WTC11 (cell line): Measurements from ENCODE around the gene FILIP1L. TPM values are rescaled to one million over a fixed set of nuclear protein-coding genes. Genes with fewer than 3 reads are reported as not detected.

Experiments
- ATAC-seq: fragments of 200-7000 bp; cut with Tn5 transposase; 2 replicates; pipeline ENCODE4 v1.10.0; 2021; ENCODE audit warnings: mild to moderate bottlenecking, moderate library complexity
- CTCF ChIA-PET: fragments of 300-600 bp; sonication (Branson Sonifier 250); formaldehyde crosslinking; loops from one replicate; lab custom pipeline; 2021; ENCODE audit warnings: antibody characterized with exemption; lab: Charles Lee
- POLR2A ChIA-PET: fragments of 350-600 bp; sonication (Branson Sonifier 250); formaldehyde crosslinking; loops from one replicate; lab custom pipeline; 2021; ENCODE audit warnings: antibody characterized with exemption; lab: Charles Lee
- DNase-seq: peaks from one replicate; pipeline ENCODE4 v3.0.0; 2021; ENCODE audit warnings: low spot score
- H3K27ac Mint-ChIP-seq: 2 replicates; pipeline ENCODE4 v1.8.0; 2021; ENCODE audit warnings: mixed read lengths
- H3K27me3 Mint-ChIP-seq: 2 replicates; pipeline ENCODE4 v1.8.0; 2021; ENCODE audit warnings: low read depth, mild to moderate bottlenecking, moderate library complexity, mixed read lengths
- H3K36me3 Mint-ChIP-seq: 2 replicates; pipeline ENCODE4 v1.8.0; 2021; ENCODE audit warnings: mixed read lengths
- H3K4me1 Mint-ChIP-seq: 2 replicates; pipeline ENCODE4 v1.8.0; 2022; ENCODE audit warnings: mixed read lengths
- H3K4me3 Mint-ChIP-seq: 2 replicates; pipeline ENCODE4 v1.8.0; 2021; ENCODE audit warnings: mild to moderate bottlenecking, moderate library complexity, mixed read lengths
- H3K9me3 Mint-ChIP-seq: 2 replicates; pipeline ENCODE4 v1.8.0; 2021; ENCODE audit warnings: mixed read lengths
- AFF4 ChIP-seq: sonication (generic); formaldehyde crosslinking; IDR thresholded peaks from 2 replicates; pipeline ENCODE4 v1.8.1; 2023; ENCODE audit warnings: mild to moderate bottlenecking, missing genetic modification reagents, borderline replicate concordance
- ATF1 ChIP-seq: sonication (generic); formaldehyde crosslinking; IDR thresholded peaks from 2 replicates; pipeline ENCODE4 v1.8.1; 2023; ENCODE audit warnings: mild to moderate bottlenecking, moderate library complexity, missing genetic modification reagents
- CTCF ChIP-seq: fragments of 200-600 bp; IDR thresholded peaks from 2 replicates; pipeline ENCODE4 v1.8.0; 2022; ENCODE audit warnings: antibody characterized with exemption
- ETV6 ChIP-seq: sonication (generic); formaldehyde crosslinking; IDR thresholded peaks from 2 replicates; pipeline ENCODE4 v1.8.1; 2022; ENCODE audit warnings: mild to moderate bottlenecking, missing genetic modification reagents
- HMGA2 ChIP-seq: fragments of 250-450 bp; sonication (Bioruptor Pico); IDR thresholded peaks from 2 replicates; pipeline ENCODE4 v1.4.0; 2021; ENCODE audit warnings: mild to moderate bottlenecking, moderate library complexity
- KAT7 ChIP-seq: sonication (generic); formaldehyde crosslinking; IDR thresholded peaks from 2 replicates; pipeline ENCODE4 v1.8.1; 2023; ENCODE audit warnings: missing genetic modification reagents, mild to moderate bottlenecking, borderline replicate concordance
- MAX ChIP-seq: sonication (generic); formaldehyde crosslinking; IDR thresholded peaks from 2 replicates; pipeline ENCODE4 v1.8.0; 2022; ENCODE audit warnings: mild to moderate bottlenecking, missing genetic modification reagents
- PRRX2 ChIP-seq: fragments of 250-450 bp; sonication (Bioruptor Pico); IDR thresholded peaks from 2 replicates; pipeline ENCODE4 v1.8.0; 2021; ENCODE audit warnings: mild to moderate bottlenecking
- TP53 ChIP-seq: sonication (generic); formaldehyde crosslinking; IDR thresholded peaks from 2 replicates; pipeline ENCODE4 v1.8.1; 2023; ENCODE audit warnings: mild to moderate bottlenecking, missing genetic modification reagents
- ZBTB21 ChIP-seq: sonication (generic); formaldehyde crosslinking; IDR thresholded peaks from 2 replicates; pipeline ENCODE4 v1.8.1; 2023; ENCODE audit warnings: mild to moderate bottlenecking, missing genetic modification reagents, borderline replicate concordance
- ZBTB43 ChIP-seq: sonication (generic); formaldehyde crosslinking; IDR thresholded peaks from 2 replicates; pipeline ENCODE4 v1.8.1; 2023; ENCODE audit warnings: mild to moderate bottlenecking, missing genetic modification reagents
- ZMAT4 ChIP-seq: fragments of 250-450 bp; sonication (Bioruptor Pico); IDR thresholded peaks from 2 replicates; pipeline ENCODE4 v1.9.0; 2021; ENCODE audit warnings: mild to moderate bottlenecking
- ZNF263 ChIP-seq: sonication (generic); formaldehyde crosslinking; IDR thresholded peaks from 2 replicates; pipeline ENCODE4 v1.8.1; 2022; ENCODE audit warnings: low read depth, mild to moderate bottlenecking, moderate library complexity, missing genetic modification reagents
- ZNF317 ChIP-seq: sonication (generic); formaldehyde crosslinking; IDR thresholded peaks from 2 replicates; pipeline ENCODE4 v1.8.1; 2023; ENCODE audit warnings: low read depth, mild to moderate bottlenecking, moderate library complexity, missing genetic modification reagents, borderline replicate concordance
- ZNF416 ChIP-seq: fragments of 250-450 bp; sonication (Bioruptor Pico); IDR thresholded peaks from 2 replicates; pipeline ENCODE4 v1.9.0; 2021; ENCODE audit warnings: mild to moderate bottlenecking, inconsistent platforms
- ZNF532 ChIP-seq: fragments of 250-450 bp; sonication (Bioruptor Pico); IDR thresholded peaks from 2 replicates; pipeline ENCODE4 v1.9.0; 2021; ENCODE audit warnings: mild to moderate bottlenecking, borderline replicate concordance
- total RNA-seq: library from RNA; stranded (reverse); gene quantifications from 3 replicates; pipeline ENCODE4 v1.2.3, GENCODE V29; 2021
- TF ChIP-seq, protein P1 (sequence below): sonication (generic); formaldehyde crosslinking; IDR thresholded peaks from 2 replicates; pipeline ENCODE4 v1.8.0; 2023; ENCODE audit warnings: missing genetic modification reagents
- TF ChIP-seq, protein P2 (sequence below): fragments of 250-450 bp; sonication (Bioruptor Pico); IDR thresholded peaks from 2 replicates; pipeline ENCODE4 v1.9.0; 2021; ENCODE audit warnings: mild to moderate bottlenecking

Gene FILIP1L
- total RNA-seq, 1 experiment from 2014 or later, result 0.17 TPM

DNA sequence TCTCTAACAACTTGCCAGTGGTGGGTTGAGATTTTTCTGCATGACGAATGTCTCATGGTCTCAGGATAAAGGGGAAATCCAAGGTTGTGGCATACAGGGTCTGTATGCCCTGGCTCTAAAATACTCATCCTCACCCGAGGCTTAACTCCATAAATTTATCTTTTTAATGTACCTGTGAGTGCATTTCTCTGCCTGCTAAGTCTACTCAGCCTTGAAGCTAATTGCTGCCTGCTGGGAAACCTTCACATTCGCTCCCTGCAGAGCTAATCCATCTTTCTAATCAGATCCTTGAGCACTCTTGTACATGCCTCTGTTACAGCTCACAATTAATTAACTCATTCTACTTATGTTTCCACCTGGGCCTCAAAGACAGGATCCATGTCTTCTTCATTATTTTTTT lies 202.9 kb downstream of the FILIP1L start:
- no peaks in the 10 kb centered on the region for H3K9me3 Mint-ChIP-seq
- TF ChIP-seq HMGA2 (CRISPR knock-in tag) (no peak), KAT7 (CRISPR knock-in tag) (no peak), ETV6 (CRISPR knock-in tag) (no peak), CTCF (no peak), ZNF416 (no peak), AFF4 (CRISPR knock-in tag) (no peak), PRRX2 (no peak), ZNF317 (no peak), ZMAT4 (no peak), TP53 (CRISPR knock-in tag) (no peak), ATF1 (CRISPR knock-in tag) (no peak), MAX (no peak)
- TF ChIP-seq, protein P1, sequence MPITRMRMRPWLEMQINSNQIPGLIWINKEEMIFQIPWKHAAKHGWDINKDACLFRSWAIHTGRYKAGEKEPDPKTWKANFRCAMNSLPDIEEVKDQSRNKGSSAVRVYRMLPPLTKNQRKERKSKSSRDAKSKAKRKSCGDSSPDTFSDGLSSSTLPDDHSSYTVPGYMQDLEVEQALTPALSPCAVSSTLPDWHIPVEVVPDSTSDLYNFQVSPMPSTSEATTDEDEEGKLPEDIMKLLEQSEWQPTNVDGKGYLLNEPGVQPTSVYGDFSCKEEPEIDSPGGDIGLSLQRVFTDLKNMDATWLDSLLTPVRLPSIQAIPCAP, result no peak
- TF ChIP-seq, protein P2, sequence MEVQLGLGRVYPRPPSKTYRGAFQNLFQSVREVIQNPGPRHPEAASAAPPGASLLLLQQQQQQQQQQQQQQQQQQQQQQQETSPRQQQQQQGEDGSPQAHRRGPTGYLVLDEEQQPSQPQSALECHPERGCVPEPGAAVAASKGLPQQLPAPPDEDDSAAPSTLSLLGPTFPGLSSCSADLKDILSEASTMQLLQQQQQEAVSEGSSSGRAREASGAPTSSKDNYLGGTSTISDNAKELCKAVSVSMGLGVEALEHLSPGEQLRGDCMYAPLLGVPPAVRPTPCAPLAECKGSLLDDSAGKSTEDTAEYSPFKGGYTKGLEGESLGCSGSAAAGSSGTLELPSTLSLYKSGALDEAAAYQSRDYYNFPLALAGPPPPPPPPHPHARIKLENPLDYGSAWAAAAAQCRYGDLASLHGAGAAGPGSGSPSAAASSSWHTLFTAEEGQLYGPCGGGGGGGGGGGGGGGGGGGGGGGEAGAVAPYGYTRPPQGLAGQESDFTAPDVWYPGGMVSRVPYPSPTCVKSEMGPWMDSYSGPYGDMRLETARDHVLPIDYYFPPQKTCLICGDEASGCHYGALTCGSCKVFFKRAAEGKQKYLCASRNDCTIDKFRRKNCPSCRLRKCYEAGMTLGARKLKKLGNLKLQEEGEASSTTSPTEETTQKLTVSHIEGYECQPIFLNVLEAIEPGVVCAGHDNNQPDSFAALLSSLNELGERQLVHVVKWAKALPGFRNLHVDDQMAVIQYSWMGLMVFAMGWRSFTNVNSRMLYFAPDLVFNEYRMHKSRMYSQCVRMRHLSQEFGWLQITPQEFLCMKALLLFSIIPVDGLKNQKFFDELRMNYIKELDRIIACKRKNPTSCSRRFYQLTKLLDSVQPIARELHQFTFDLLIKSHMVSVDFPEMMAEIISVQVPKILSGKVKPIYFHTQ, result no peak
- H3K27ac Mint-ChIP-seq, result no peak overlapping the region
- no peaks in the 10 kb centered on the region; the same call in 1 of the 2 replicates for H3K27me3 Mint-ChIP-seq
- peaks cover 42% of the 10 kb centered on the region for H3K4me1 Mint-ChIP-seq
- ATAC-seq (peak; percentile 51; the same call in 1 of the 2 replicates), DNase-seq (no peak)
- ChIA-PET CTCF (interaction anchor here (1.3 kb wide), 1 partner anchor 343 kb away, joined by 3 read pairs; no protein-coding TSS in a partner anchor), POLR2A (no interaction called here)
- H3K36me3 Mint-ChIP-seq, result no peaks in the 10 kb centered on the region
- no peak overlapping the region for H3K4me3 Mint-ChIP-seq

GRCh38 chr3:99910752-99911290 lies 203.5 kb downstream of the FILIP1L start:
- ATAC-seq (no peak), DNase-seq (no peak)
- no peaks in the 10 kb centered on the region for H3K9me3 Mint-ChIP-seq
- no peak overlapping the region for H3K27ac Mint-ChIP-seq
- H3K36me3 Mint-ChIP-seq, result no peaks in the 10 kb centered on the region
- peaks cover 42% of the 10 kb centered on the region for H3K4me1 Mint-ChIP-seq
- POLR2A ChIA-PET, result no interaction called here
- no peak overlapping the region for H3K4me3 Mint-ChIP-seq
- no peaks in the 10 kb centered on the region; the same call in 1 of the 2 replicates for H3K27me3 Mint-ChIP-seq
- CTCF ChIA-PET, result interaction anchor here (1.3 to 1.7 kb wide), 3 partner anchors 17 to 343 kb away, joined by 3 to 8 read pairs (median 3); no protein-coding TSS in a partner anchor
- TF ChIP-seq ZBTB21 (CRISPR knock-in tag) (no peak), ZNF532 (CRISPR knock-in tag) (no peak), ZNF263 (no peak), ZNF416 (no peak), ZBTB43 (CRISPR knock-in tag) (no peak)
